HG03025 (cell line): ENCODE results near the gene TPCN2.

Experiments used
- ATAC-seq: cut with Tn5 transposase; IDR thresholded peaks from one replicate; pipeline ENCODE4 v1.9.1; 2021; ENCODE audit warnings: mild to moderate bottlenecking, moderate library complexity; ENCODE audit not compliant: unreplicated experiment, low FRiP score

The TPCN2 gene

GRCh38 chr11:69035946-69036340, 12.8 kb upstream of the TPCN2 start:
- no peak for ATAC-seq

- no peak for ATAC-seq
Observed at GRCh38 chr11:69037074-69037473, 11.7 kb upstream of the TPCN2 start.

- no peak for ATAC-seq
Observed at GRCh38 chr11:69037544-69037943, 11.2 kb upstream of the TPCN2 start.

GRCh38 chr11:69039501-69039900, 9.2 kb upstream of the TPCN2 start:
- ATAC-seq = no peak

GRCh38 chr11:69040051-69040450, 8.7 kb upstream of the TPCN2 start:
- ATAC-seq = no peak

- no peak for ATAC-seq
Observed at GRCh38 chr11:69040581-69041260, 8.0 kb upstream of the TPCN2 start.

GRCh38 chr11:69041516-69041915, 7.2 kb upstream of the TPCN2 start:
- ATAC-seq = no peak

GRCh38 chr11:69044111-69045013, 4.4 kb upstream of the TPCN2 start:
- ATAC-seq = no peak

GRCh38 chr11:69048031-69048693, 570 bp upstream of the TPCN2 start:
- no peak for ATAC-seq

- no peak for ATAC-seq
Observed at GRCh38 chr11:69049490-69049867, 747 bp downstream of the TPCN2 start.

GRCh38 chr11:69050592-69051380, 2.1 kb downstream of the TPCN2 start:
- ATAC-seq = no peak

GRCh38 chr11:69051381-69052342, 2.9 kb downstream of the TPCN2 start:
- ATAC-seq = no peak

- ATAC-seq = no peak
Observed at GRCh38 chr11:69052343-69053168, 3.8 kb downstream of the TPCN2 start.

GRCh38 chr11:69053169-69053477, 4.4 kb downstream of the TPCN2 start:
- no peak for ATAC-seq

- ATAC-seq = no peak
Observed at GRCh38 chr11:69053546-69054396, 5.0 kb downstream of the TPCN2 start.

- no peak for ATAC-seq
Observed at GRCh38 chr11:69054397-69055211, 5.9 kb downstream of the TPCN2 start.

- no peak for ATAC-seq
Observed at GRCh38 chr11:69055212-69055586, 6.5 kb downstream of the TPCN2 start.
